ENCODE measurements around the gene CTIF. TPM values are rescaled to one million over a fixed set of nuclear protein-coding genes. Genes with fewer than 3 reads are reported as not detected.

Gene CTIF
- total RNA-seq, 6 experiments from 2014 or later, result 77.6 to 100 (median 79.2) TPM

GRCh38 chr18:48785091-48785614 is 246.3 kb downstream of the CTIF start:
- Mint-ChIP-seq H3K27ac (no peak overlapping the region), H3K4me1 (ENCODE audit: low read depth) (peaks cover 47% of the 10 kb centered on the region)
- no peak for DNase-seq

GRCh38 chr18:48785736-48786454 is 247.1 kb downstream of the CTIF start:
- H3K9me3 Mint-ChIP-seq, result no peaks in the 10 kb centered on the region; the same call in 1 of the 2 replicates
- H3K27me3 Mint-ChIP-seq (ENCODE audit: insufficient read depth), result peaks cover 11% of the 10 kb centered on the region
- no peak overlapping the region for H3K4me3 Mint-ChIP-seq
- no peak for TF ChIP-seq CTCF (IDR thresholded peaks at IDR 0.05)
- peaks cover 32% of the 10 kb centered on the region for H3K36me3 Mint-ChIP-seq (ENCODE audit: low read depth)
- DNase-seq, result no peak
- H3K4me1 Mint-ChIP-seq (ENCODE audit: low read depth), result peaks cover 44% of the 10 kb centered on the region
- no peak overlapping the region for H3K27ac Mint-ChIP-seq

More at GRCh38 chr18:48785091-48785614, 246.3 kb downstream of the CTIF start:
- H3K9me3 Mint-ChIP-seq, result no peaks in the 10 kb centered on the region; the same call in 1 of the 2 replicates
- TF ChIP-seq CTCF (IDR thresholded peaks at IDR 0.05), result no peak
- peaks cover 29% of the 10 kb centered on the region for H3K36me3 Mint-ChIP-seq (ENCODE audit: low read depth)
- H3K4me3 Mint-ChIP-seq, result no peak overlapping the region
- H3K27me3 Mint-ChIP-seq (ENCODE audit: insufficient read depth), result peaks cover 11% of the 10 kb centered on the region

- Mint-ChIP-seq H3K27me3 (ENCODE audit: insufficient read depth) (peaks cover 14% of the 10 kb centered on the region), H3K36me3 (ENCODE audit: low read depth) (peaks cover 34% of the 10 kb centered on the region), H3K27ac (peak overlapping the region; percentile 38; the same call in 1 of the 2 replicates), H3K4me1 (ENCODE audit: low read depth) (peaks cover 44% of the 10 kb centered on the region), H3K9me3 (no peaks in the 10 kb centered on the region; the same call in 1 of the 2 replicates), H3K4me3 (no peak overlapping the region)
- no peak for TF ChIP-seq CTCF (IDR thresholded peaks at IDR 0.05)
- no peak for DNase-seq
Measured at GRCh38 chr18:48786455-48787202, 247.8 kb downstream of the CTIF start.

GRCh38 chr18:48787203-48788151 is 248.6 kb downstream of the CTIF start:
- H3K36me3 Mint-ChIP-seq (ENCODE audit: low read depth), result peaks cover 42% of the 10 kb centered on the region
- H3K4me1 Mint-ChIP-seq (ENCODE audit: low read depth), result peaks cover 44% of the 10 kb centered on the region
- peak overlapping the region; percentile 38 for H3K27ac Mint-ChIP-seq
- no peak for DNase-seq
- no peak overlapping the region for H3K4me3 Mint-ChIP-seq
- no peak for TF ChIP-seq CTCF (IDR thresholded peaks at IDR 0.05)
- peaks cover 14% of the 10 kb centered on the region for H3K27me3 Mint-ChIP-seq (ENCODE audit: insufficient read depth)
- H3K9me3 Mint-ChIP-seq, result no peaks in the 10 kb centered on the region; the same call in 1 of the 2 replicates

GRCh38 chr18:48788373-48788772 is 249.5 kb downstream of the CTIF start:
- H3K9me3 Mint-ChIP-seq, result no peaks in the 10 kb centered on the region; the same call in 1 of the 2 replicates
- no peak for DNase-seq
- no peak for TF ChIP-seq CTCF (IDR thresholded peaks at IDR 0.05)
- peaks cover 18% of the 10 kb centered on the region for H3K27me3 Mint-ChIP-seq (ENCODE audit: insufficient read depth)
- peaks cover 44% of the 10 kb centered on the region for H3K36me3 Mint-ChIP-seq (ENCODE audit: low read depth)
- no peak overlapping the region; the same call in 1 of the 2 replicates for H3K27ac Mint-ChIP-seq
- H3K4me3 Mint-ChIP-seq, result no peak overlapping the region
- H3K4me1 Mint-ChIP-seq (ENCODE audit: low read depth), result peaks cover 41% of the 10 kb centered on the region
